Measurements from ENCODE around the gene GHITM.

Gene GHITM

GRCh38 chr10:84196941-84197340 lies 57.6 kb downstream of the GHITM start:
- DNase-seq, result no peak
- Histone ChIP-seq H3K27me3 (replicated peaks; ENCODE audit: control insufficient read depth, insufficient read depth, low read length, poor library complexity, severe bottlenecking) (peaks cover 16% of the 10 kb centered on the region), H3K4me1 (ENCODE audit: control insufficient read depth, insufficient read depth, low read length, poor library complexity, severe bottlenecking) (peaks cover 5% of the 10 kb centered on the region), H3K4me3 (ENCODE audit: insufficient read depth, low read depth, low read length, poor library complexity, severe bottlenecking) (no peak overlapping the region), H3K9me3 (ENCODE audit: control insufficient read depth, low read length) (no peaks in the 10 kb centered on the region), H3K27ac (ENCODE audit: insufficient read depth, low read length, poor library complexity, severe bottlenecking) (no peak overlapping the region), H3K36me3 (ENCODE audit: control insufficient read depth, insufficient read depth, low read length) (no peaks in the 10 kb centered on the region)

DNA sequence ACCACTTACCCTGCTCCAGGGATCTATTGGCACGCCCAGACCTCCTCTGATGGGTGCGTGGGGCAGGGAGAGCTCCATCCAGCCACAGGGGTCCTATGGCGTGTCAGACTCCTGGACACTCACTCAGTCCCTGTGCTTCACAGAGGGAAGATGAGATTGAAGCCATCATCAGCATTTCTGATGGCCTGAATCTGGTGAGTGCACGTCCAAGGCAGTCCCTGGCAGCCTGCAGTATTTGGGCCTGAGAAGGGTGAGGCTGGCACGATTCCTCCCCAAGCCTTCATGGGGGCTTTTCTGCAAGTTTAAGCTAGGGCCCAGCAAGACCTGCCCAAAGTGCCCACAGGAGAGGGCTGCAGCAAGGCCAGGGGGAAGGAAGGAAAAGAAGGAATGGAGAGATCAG lies 58.3 kb downstream of the GHITM start:
- DNase-seq, result no peak
- no peak overlapping the region for H3K27ac ChIP-seq (ENCODE audit: insufficient read depth, low read length, poor library complexity, severe bottlenecking)
- peaks cover 16% of the 10 kb centered on the region for H3K27me3 ChIP-seq (replicated peaks; ENCODE audit: control insufficient read depth, insufficient read depth, low read length, poor library complexity, severe bottlenecking)
- no peak overlapping the region for H3K4me3 ChIP-seq (ENCODE audit: insufficient read depth, low read depth, low read length, poor library complexity, severe bottlenecking)
- no peaks in the 10 kb centered on the region for H3K9me3 ChIP-seq (ENCODE audit: control insufficient read depth, low read length)
- H3K36me3 ChIP-seq (ENCODE audit: control insufficient read depth, insufficient read depth, low read length), result no peaks in the 10 kb centered on the region
- H3K4me1 ChIP-seq (ENCODE audit: control insufficient read depth, insufficient read depth, low read length, poor library complexity, severe bottlenecking), result peaks cover 5% of the 10 kb centered on the region

DNA sequence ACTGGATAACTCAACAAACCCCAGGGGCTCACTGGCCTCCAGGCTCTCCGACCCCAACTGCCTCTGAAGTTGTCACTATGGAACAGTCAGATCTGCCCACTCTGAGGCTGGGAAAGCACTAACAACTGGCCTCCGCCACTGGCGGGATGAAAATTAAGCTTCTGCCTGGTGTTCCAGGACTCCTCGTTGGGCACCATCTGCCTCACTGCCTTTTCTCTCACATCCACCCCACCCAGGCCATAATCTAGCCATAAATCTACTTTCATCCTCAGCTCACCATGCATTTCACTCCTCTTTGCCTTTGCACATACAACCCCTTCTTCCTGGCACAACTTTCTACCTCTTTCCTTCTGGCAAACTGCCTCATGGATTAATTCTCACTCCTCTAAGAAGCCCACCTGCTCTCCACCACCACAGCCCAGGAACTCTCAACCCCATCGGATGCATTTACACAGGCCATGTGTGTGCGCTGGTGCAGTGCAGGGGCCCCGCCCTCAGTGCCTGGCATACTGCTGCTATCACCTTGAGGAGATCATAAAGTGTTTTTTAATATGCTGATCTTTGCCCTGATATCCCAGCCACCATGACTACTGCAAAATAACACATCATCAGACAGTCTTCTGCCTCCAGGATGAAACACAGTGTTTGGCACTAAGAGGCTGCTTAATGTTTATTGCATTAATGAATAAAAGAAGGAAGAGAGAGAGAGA lies 59.1 kb downstream of the GHITM start:
- no peaks in the 10 kb centered on the region for H3K36me3 ChIP-seq (ENCODE audit: control insufficient read depth, insufficient read depth, low read length)
- no peaks in the 10 kb centered on the region for H3K9me3 ChIP-seq (ENCODE audit: control insufficient read depth, low read length)
- DNase-seq, result no peak
- peaks cover 5% of the 10 kb centered on the region for H3K4me1 ChIP-seq (ENCODE audit: control insufficient read depth, insufficient read depth, low read length, poor library complexity, severe bottlenecking)
- no peak overlapping the region for H3K4me3 ChIP-seq (ENCODE audit: insufficient read depth, low read depth, low read length, poor library complexity, severe bottlenecking)
- no peak overlapping the region for H3K27ac ChIP-seq (ENCODE audit: insufficient read depth, low read length, poor library complexity, severe bottlenecking)
- H3K27me3 ChIP-seq (replicated peaks; ENCODE audit: control insufficient read depth, insufficient read depth, low read length, poor library complexity, severe bottlenecking), result peaks cover 16% of the 10 kb centered on the region

DNA sequence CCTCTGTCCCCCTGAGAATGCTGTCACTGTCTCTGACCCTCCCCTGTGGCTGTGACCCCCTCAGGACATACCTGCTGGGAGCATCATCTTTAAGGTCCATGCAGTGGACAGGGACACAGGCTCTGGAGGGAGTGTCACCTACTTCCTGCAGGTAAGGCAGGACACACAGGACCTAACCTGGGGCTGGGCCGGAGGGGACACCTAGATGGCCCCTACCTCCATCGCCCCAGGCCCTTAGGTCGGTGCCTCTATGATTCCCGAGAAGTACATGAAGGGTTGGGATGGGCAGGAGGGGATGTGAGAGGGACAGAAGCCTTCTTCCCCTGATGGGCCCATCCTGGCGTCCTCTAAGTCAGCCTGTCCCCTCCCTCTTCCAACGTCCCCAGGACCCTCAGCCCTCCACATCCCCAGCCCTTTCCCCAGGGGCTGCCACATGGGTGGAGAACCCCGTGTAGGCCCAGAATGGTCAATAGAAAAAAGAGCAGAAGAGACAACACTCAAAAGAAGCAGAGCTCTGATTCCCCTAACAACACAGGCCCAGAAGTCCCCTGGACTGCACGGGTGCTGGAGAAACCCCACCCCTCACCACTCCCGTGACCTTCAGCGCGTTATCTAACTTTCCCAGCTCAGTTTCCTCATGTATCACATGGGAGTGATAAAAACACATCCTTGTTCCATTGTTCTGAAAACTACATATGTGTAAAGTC lies 61.4 kb downstream of the GHITM start:
- Histone ChIP-seq H3K27ac (ENCODE audit: insufficient read depth, low read length, poor library complexity, severe bottlenecking) (no peak overlapping the region), H3K4me3 (ENCODE audit: insufficient read depth, low read depth, low read length, poor library complexity, severe bottlenecking) (no peak overlapping the region), H3K36me3 (ENCODE audit: control insufficient read depth, insufficient read depth, low read length) (no peaks in the 10 kb centered on the region), H3K4me1 (ENCODE audit: control insufficient read depth, insufficient read depth, low read length, poor library complexity, severe bottlenecking) (no peaks in the 10 kb centered on the region), H3K27me3 (replicated peaks; ENCODE audit: control insufficient read depth, insufficient read depth, low read length, poor library complexity, severe bottlenecking) (no peaks in the 10 kb centered on the region), H3K9me3 (ENCODE audit: control insufficient read depth, low read length) (no peaks in the 10 kb centered on the region)
- DNase-seq, result no peak

GRCh38 chr10:84201244-84201606 lies 61.9 kb downstream of the GHITM start:
- Histone ChIP-seq H3K36me3 (ENCODE audit: control insufficient read depth, insufficient read depth, low read length) (no peaks in the 10 kb centered on the region), H3K27ac (ENCODE audit: insufficient read depth, low read length, poor library complexity, severe bottlenecking) (no peak overlapping the region), H3K9me3 (ENCODE audit: control insufficient read depth, low read length) (no peaks in the 10 kb centered on the region), H3K4me1 (ENCODE audit: control insufficient read depth, insufficient read depth, low read length, poor library complexity, severe bottlenecking) (no peaks in the 10 kb centered on the region), H3K27me3 (replicated peaks; ENCODE audit: control insufficient read depth, insufficient read depth, low read length, poor library complexity, severe bottlenecking) (no peaks in the 10 kb centered on the region), H3K4me3 (ENCODE audit: insufficient read depth, low read depth, low read length, poor library complexity, severe bottlenecking) (no peak overlapping the region)
- DNase-seq, result no peak

DNA sequence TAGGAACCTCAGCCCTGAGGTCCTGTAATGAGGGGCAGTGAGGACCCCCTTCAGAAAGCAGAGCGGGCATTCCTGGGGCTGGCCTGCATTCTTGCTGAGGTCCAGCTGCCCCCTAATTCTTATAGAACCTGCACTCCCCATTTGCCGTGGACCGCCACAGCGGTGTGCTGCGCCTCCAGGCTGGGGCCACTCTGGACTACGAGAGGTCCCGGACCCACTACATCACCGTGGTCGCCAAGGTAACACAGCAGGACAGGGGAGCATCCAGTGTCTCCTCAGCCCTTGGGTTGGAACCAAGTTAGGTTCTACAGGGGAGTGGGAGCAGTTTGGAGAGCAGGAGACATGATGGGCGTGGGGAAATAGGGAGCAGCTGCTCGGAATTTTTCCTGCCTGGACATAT lies 62.4 kb downstream of the GHITM start:
- H3K36me3 ChIP-seq (ENCODE audit: control insufficient read depth, insufficient read depth, low read length), result no peaks in the 10 kb centered on the region
- H3K27me3 ChIP-seq (replicated peaks; ENCODE audit: control insufficient read depth, insufficient read depth, low read length, poor library complexity, severe bottlenecking), result no peaks in the 10 kb centered on the region
- H3K4me1 ChIP-seq (ENCODE audit: control insufficient read depth, insufficient read depth, low read length, poor library complexity, severe bottlenecking), result no peaks in the 10 kb centered on the region
- no peak for DNase-seq
- H3K9me3 ChIP-seq (ENCODE audit: control insufficient read depth, low read length), result no peaks in the 10 kb centered on the region
- H3K27ac ChIP-seq (ENCODE audit: insufficient read depth, low read length, poor library complexity, severe bottlenecking), result no peak overlapping the region
- no peak overlapping the region for H3K4me3 ChIP-seq (ENCODE audit: insufficient read depth, low read depth, low read length, poor library complexity, severe bottlenecking)

GRCh38 chr10:84202349-84202748 lies 63.0 kb downstream of the GHITM start:
- DNase-seq, result no peak
- H3K27me3 ChIP-seq (replicated peaks; ENCODE audit: control insufficient read depth, insufficient read depth, low read length, poor library complexity, severe bottlenecking), result no peaks in the 10 kb centered on the region
- H3K27ac ChIP-seq (ENCODE audit: insufficient read depth, low read length, poor library complexity, severe bottlenecking), result no peak overlapping the region
- H3K9me3 ChIP-seq (ENCODE audit: control insufficient read depth, low read length), result no peaks in the 10 kb centered on the region
- no peaks in the 10 kb centered on the region for H3K36me3 ChIP-seq (ENCODE audit: control insufficient read depth, insufficient read depth, low read length)
- H3K4me1 ChIP-seq (ENCODE audit: control insufficient read depth, insufficient read depth, low read length, poor library complexity, severe bottlenecking), result no peaks in the 10 kb centered on the region
- no peak overlapping the region for H3K4me3 ChIP-seq (ENCODE audit: insufficient read depth, low read depth, low read length, poor library complexity, severe bottlenecking)

Data from effector memory CD4-positive, alpha-beta T cell (primary cell).